Peyer's patch (tissue), 4 donors: ENCODE results near the gene SOWAHB.

Source experiments
- POLR2A ChIP-seq, 2 donors: fragments of 450-650 bp; IDR thresholded peaks; one replicate each; pipeline ENCODE4 v1.5.1; 2017; ENCODE audit warnings: antibody characterized with exemption in 2 of 2, mild to moderate bottlenecking in 2 of 2, moderate library complexity in 2 of 2
- TF ChIP-seq, protein P1 (sequence below), 6 experiments: fragments of 450-650 bp in 4 of 6; fragments of 200-600 bp in 2 of 6; sonication (generic) in 1 of 6; IDR thresholded peaks; one replicate each; pipeline ENCODE4 v1.5.1; 2017 to 2019; ENCODE audit warnings: antibody characterized with exemption in 6 of 6, mild to moderate bottlenecking in 3 of 6, moderate library complexity in 1 of 6

DNA sequence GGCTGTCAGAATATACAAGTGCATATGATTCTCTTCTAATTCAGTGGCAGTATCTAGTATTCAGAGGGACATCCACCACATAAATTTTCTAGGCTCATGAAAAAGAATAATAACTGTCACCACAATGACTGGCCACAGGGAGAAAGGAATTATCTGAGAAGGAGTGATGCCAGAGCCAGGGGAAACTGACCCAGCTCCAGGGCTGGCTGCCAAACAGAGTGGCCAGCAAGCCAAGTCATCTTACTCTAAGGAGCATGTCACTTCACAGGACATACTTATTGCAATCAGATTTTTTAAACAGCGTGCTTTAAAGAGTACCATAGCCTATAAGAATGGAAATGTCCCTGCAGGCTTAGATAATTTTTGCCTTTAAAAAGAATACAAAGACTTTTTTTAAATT lies 45.8 kb upstream of the SOWAHB start:
- TF ChIP-seq, protein P1, sequence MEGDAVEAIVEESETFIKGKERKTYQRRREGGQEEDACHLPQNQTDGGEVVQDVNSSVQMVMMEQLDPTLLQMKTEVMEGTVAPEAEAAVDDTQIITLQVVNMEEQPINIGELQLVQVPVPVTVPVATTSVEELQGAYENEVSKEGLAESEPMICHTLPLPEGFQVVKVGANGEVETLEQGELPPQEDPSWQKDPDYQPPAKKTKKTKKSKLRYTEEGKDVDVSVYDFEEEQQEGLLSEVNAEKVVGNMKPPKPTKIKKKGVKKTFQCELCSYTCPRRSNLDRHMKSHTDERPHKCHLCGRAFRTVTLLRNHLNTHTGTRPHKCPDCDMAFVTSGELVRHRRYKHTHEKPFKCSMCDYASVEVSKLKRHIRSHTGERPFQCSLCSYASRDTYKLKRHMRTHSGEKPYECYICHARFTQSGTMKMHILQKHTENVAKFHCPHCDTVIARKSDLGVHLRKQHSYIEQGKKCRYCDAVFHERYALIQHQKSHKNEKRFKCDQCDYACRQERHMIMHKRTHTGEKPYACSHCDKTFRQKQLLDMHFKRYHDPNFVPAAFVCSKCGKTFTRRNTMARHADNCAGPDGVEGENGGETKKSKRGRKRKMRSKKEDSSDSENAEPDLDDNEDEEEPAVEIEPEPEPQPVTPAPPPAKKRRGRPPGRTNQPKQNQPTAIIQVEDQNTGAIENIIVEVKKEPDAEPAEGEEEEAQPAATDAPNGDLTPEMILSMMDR (IDR thresholded peaks at IDR 0.05) = no peak
- no peak for TF ChIP-seq POLR2A (IDR thresholded peaks at IDR 0.05)
